GM21529 (cell line): ENCODE measurements around the gene DNAJC18.
"Not testable (repeated sequence)": the region's sequence is repeated elsewhere in the genome, so short reads cannot be mapped to it uniquely, and the experiment has no call there.

Experiments used
- ATAC-seq: cut with Tn5 transposase; IDR thresholded peaks from one replicate; pipeline ENCODE4 v1.9.1; 2021; ENCODE audit not compliant: unreplicated experiment

Gene DNAJC18

GRCh38 chr5:139389701-139390638 lies 49.4 kb downstream of the DNAJC18 start, which contains the start of gene MZB1:
Gene MZB1, minus strand, starts transcription at chr5:139389913. Its CDS starts 57 bp downstream, at chr5:139389856.
- ATAC-seq: peak; percentile 43

- ATAC-seq: no peak
Observed at GRCh38 chr5:139388198-139388821, 51.0 kb downstream of the DNAJC18 start.

GRCh38 chr5:139387611-139388197 lies 51.6 kb downstream of the DNAJC18 start:
- no peak for ATAC-seq

- not testable (repeated sequence) for ATAC-seq
Observed at GRCh38 chr5:139386956-139387355, 52.4 kb downstream of the DNAJC18 start.

- ATAC-seq: no peak
Observed at GRCh38 chr5:139386050-139386438, 53.3 kb downstream of the DNAJC18 start.

- ATAC-seq: no peak
Observed at GRCh38 chr5:139385061-139386049, 54.0 kb downstream of the DNAJC18 start.

GRCh38 chr5:139384591-139385051 lies 54.7 kb downstream of the DNAJC18 start:
- no peak for ATAC-seq

- ATAC-seq: no peak
Observed at GRCh38 chr5:139383993-139384590, 55.2 kb downstream of the DNAJC18 start.

GRCh38 chr5:139383275-139383992 lies 55.9 kb downstream of the DNAJC18 start, which contains the start of gene SLC23A1:
Gene SLC23A1, minus strand, starts transcription at chr5:139383297. Its CDS starts 44 bp downstream, at chr5:139383253.
- no peak for ATAC-seq

GRCh38 chr5:139382807-139383206 lies 56.5 kb downstream of the DNAJC18 start:
- no peak for ATAC-seq

- no peak for ATAC-seq
Observed at GRCh38 chr5:139381837-139382761, 57.2 kb downstream of the DNAJC18 start.

GRCh38 chr5:139379626-139380449 lies 59.5 kb downstream of the DNAJC18 start:
- no peak for ATAC-seq

- no peak for ATAC-seq
Observed at GRCh38 chr5:139378941-139379361, 60.4 kb downstream of the DNAJC18 start.

- ATAC-seq: no peak
Observed at GRCh38 chr5:139378101-139378825, 61.1 kb downstream of the DNAJC18 start.

- ATAC-seq: no peak
Observed at GRCh38 chr5:139377226-139377625, 62.1 kb downstream of the DNAJC18 start.

- ATAC-seq: no peak
Observed at GRCh38 chr5:139376364-139376763, 63.0 kb downstream of the DNAJC18 start.

GRCh38 chr5:139374909-139375308 lies 64.4 kb downstream of the DNAJC18 start:
- no peak for ATAC-seq
